GM12891 (cell line): ENCODE data around the gene GPR161.

Experiments
- POLR2A ChIP-seq: IDR thresholded peaks from 2 replicates; pipeline ENCODE4 v1.6.1; 2011; ENCODE audit warnings: low read depth, low read length, control low read depth
- POLR2AphosphoS5 ChIP-seq: IDR thresholded peaks from 2 replicates; pipeline ENCODE4 v1.6.1; 2011; ENCODE audit warnings: low read depth, low read length, control low read depth

GRCh38 chr1:168053681-168054080 lies 83.0 kb downstream of the GPR161 start:
- TF ChIP-seq POLR2AphosphoS5 (no peak), POLR2A (no peak)
